Measurements from ENCODE around the gene DRICH1. TPM values are rescaled to one million over a fixed set of nuclear protein-coding genes. Genes with fewer than 3 reads are reported as not detected.
"Not testable (repeated sequence)": the region's sequence is repeated elsewhere in the genome, so short reads cannot be mapped to it uniquely, and the experiment has no call there.

Gene DRICH1
- total RNA-seq, 4 donors from 2014 or later, result 0.33 TPM; not detected in 3

DNA sequence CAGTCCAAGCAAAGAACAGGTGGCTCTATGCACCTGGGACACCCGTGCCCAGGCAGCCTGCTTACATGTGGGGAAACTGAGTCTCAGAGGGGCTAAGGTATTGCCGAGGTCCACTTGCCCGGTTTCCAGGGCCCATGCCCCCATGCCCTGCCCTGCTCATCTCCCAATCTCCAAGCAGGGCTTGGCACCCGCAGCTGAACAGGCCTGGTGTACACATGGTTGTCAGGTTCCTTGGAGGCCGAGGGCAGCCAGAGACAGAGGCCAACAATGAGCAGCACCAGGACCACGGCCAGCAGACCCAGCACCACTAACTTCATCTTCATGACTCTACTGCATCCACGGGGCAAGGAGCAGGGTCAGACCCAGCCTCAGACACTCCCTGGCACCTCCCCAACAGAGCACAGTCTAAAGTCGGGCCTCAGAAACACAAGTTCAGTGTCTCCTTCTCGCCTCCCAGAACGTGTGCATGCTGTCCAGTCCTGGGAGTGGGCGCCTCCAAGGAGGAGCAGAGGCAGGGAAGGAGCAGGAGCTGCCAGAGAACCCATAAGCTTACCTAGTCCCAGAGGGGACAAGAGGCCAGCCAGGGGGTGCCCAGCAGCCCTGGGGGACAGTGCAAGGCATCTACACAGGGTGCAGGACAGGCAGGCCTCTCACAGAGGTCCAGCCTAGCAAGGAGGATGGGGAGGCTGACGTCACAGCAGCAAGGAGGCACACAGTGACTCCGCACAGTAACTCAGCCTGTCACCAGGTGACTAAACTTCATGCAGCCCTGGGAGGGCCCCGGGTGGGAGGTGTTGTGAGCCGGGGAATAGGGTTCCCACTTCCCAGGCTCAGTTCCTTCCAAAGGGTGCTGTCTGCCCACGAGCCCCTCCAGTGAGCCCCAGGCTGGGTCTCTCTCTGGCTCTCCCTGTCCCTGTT lies 38.5 kb upstream of the DRICH1 start:
- no peaks in the 10 kb centered on the region for H3K4me1 ChIP-seq
- peaks cover 0 to 24% (median 3%) of the 10 kb centered on the region in 4 donors for H3K36me3 ChIP-seq
- H3K27me3 ChIP-seq, result no peaks in the 10 kb centered on the region
- WGBS, result 77% methylated on average over 15 of the region's 16 CpGs
- H3K27ac ChIP-seq (replicated peaks in 1 of 4), result no peak overlapping the region
- H3K4me3 ChIP-seq, result no peak overlapping the region
- DNase-seq (ENCODE audit: extremely low spot score), result no peak
- no peak for TF ChIP-seq POLR2A (IDR thresholded peaks at IDR 0.05; ENCODE audit: low read depth)
- TF ChIP-seq, protein P1, sequence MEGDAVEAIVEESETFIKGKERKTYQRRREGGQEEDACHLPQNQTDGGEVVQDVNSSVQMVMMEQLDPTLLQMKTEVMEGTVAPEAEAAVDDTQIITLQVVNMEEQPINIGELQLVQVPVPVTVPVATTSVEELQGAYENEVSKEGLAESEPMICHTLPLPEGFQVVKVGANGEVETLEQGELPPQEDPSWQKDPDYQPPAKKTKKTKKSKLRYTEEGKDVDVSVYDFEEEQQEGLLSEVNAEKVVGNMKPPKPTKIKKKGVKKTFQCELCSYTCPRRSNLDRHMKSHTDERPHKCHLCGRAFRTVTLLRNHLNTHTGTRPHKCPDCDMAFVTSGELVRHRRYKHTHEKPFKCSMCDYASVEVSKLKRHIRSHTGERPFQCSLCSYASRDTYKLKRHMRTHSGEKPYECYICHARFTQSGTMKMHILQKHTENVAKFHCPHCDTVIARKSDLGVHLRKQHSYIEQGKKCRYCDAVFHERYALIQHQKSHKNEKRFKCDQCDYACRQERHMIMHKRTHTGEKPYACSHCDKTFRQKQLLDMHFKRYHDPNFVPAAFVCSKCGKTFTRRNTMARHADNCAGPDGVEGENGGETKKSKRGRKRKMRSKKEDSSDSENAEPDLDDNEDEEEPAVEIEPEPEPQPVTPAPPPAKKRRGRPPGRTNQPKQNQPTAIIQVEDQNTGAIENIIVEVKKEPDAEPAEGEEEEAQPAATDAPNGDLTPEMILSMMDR (IDR thresholded peaks at IDR 0.05), result no peak
- TF ChIP-seq POLR2AphosphoS5 (IDR thresholded peaks at IDR 0.05), result no peak
- no peaks in the 10 kb centered on the region for H3K9me3 ChIP-seq
- intact Hi-C loops (cut with DNase I), result no loop called here

DNA sequence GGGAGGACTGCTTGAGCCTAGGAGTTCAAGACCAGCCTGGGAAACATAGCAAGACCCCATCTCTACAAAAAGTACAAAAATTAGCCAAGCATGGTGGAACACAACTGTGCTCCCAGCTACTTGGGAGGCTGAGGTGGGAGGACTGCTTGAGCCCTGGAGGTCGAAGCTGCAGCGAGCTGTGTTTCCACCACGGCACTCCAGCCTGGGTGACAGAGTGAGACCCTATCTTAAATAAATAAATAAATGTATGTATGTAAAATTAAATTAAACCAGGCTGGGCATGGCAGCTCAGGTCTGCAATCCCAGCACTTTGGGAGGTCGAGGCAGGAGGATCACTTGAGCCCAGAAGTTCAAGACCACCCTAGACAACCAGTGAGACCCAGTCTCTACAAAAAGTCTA lies 28.3 kb upstream of the DRICH1 start:
- 97% methylated on average over 4 of the region's 4 CpGs for WGBS
- DNase-seq (ENCODE audit: extremely low spot score); H3K27me3 ChIP-seq; H3K4me1 ChIP-seq; intact Hi-C loops (cut with DNase I); H3K4me3 ChIP-seq; H3K9me3 ChIP-seq; H3K27ac ChIP-seq (replicated peaks in 1 of 4): not testable (repeated sequence)
- peaks cover 13 to 64% (median 42%) of the 10 kb centered on the region in 4 donors for H3K36me3 ChIP-seq

DNA sequence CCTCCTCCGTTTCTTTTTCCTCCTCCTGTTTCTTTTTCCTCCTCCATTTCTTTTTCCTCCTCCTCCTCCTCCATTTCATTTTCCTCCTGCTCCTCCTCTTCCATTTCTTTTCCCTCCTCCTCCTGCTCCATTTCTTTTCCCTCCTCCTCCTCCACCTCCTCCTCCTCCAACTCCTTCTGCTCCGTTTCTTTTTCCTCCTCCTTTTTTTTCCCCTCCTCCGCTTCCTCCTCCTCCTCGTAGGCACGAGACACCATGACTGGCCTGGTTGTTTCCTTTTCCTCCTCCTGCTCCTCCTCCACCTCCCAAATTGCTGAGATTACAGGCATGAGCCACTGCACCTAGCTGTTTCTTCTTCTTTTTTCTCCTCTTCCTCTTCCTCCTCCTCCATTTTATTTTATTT lies 25.6 kb upstream of the DRICH1 start:
- Histone ChIP-seq H3K4me1 (no peaks in the 10 kb centered on the region), H3K36me3 (peaks cover 10 to 67% (median 49%) of the 10 kb centered on the region in 4 donors), H3K4me3 (no peak overlapping the region), H3K9me3 (no peaks in the 10 kb centered on the region), H3K27ac (replicated peaks in 1 of 4) (no peak overlapping the region), H3K27me3 (no peaks in the 10 kb centered on the region)
- no peak for DNase-seq (ENCODE audit: extremely low spot score)
- TF ChIP-seq, protein P1 (IDR thresholded peaks at IDR 0.05), result no peak
- TF ChIP-seq POLR2AphosphoS5 (IDR thresholded peaks at IDR 0.05) (no peak), EP300 (IDR thresholded peaks at IDR 0.05) (no peak), POLR2A (IDR thresholded peaks at IDR 0.05; ENCODE audit: low read depth) (no peak)
- 82% methylated on average over 5 of the region's 5 CpGs for WGBS
- intact Hi-C loops (cut with DNase I), result no loop called here

DNA sequence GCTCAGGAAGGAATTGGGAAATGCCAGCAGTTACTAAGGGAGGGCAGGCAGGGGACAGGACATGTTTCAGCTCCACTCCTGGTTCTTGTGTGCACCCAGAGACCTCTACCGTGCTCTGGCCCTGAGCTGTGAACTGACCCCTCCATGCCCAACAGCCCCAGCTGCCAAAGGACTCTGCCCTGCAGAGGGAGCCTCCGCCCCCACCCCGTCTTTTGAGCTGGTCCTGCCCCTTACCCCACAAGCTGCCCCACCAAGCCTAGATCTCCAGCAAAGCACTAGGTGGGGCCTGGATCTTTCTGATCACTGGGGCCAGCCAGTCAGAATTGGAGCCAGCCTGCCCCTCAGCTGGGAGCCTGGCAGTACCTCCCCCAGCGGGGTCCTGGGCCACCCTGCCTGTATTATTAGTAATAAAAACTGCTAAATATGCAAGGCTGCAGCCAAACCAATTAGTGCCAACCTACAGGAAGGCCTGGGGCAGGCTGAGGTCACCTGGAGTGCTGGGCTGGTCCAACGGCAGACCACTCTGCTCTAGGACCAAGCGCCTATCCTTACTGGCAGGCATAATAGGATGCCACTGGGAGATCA lies 23.9 kb upstream of the DRICH1 start:
- no peak for DNase-seq (ENCODE audit: extremely low spot score)
- intact Hi-C loops (cut with DNase I), result no loop called here
- WGBS, result 98% methylated on average over 4 of the region's 6 CpGs
- no peaks in the 10 kb centered on the region for H3K27me3 ChIP-seq
- no peaks in the 10 kb centered on the region for H3K9me3 ChIP-seq
- no peak overlapping the region for H3K4me3 ChIP-seq
- peaks cover 14 to 69% (median 43%) of the 10 kb centered on the region in 4 donors for H3K36me3 ChIP-seq
- TF ChIP-seq POLR2AphosphoS5 (IDR thresholded peaks at IDR 0.05) (no peak), EP300 (IDR thresholded peaks at IDR 0.05) (no peak), POLR2A (IDR thresholded peaks at IDR 0.05; ENCODE audit: low read depth) (no peak)
- TF ChIP-seq, protein P1 (IDR thresholded peaks at IDR 0.05), result no peak
- H3K27ac ChIP-seq (replicated peaks in 1 of 4), result no peak overlapping the region
- H3K4me1 ChIP-seq, result no peaks in the 10 kb centered on the region

DNA sequence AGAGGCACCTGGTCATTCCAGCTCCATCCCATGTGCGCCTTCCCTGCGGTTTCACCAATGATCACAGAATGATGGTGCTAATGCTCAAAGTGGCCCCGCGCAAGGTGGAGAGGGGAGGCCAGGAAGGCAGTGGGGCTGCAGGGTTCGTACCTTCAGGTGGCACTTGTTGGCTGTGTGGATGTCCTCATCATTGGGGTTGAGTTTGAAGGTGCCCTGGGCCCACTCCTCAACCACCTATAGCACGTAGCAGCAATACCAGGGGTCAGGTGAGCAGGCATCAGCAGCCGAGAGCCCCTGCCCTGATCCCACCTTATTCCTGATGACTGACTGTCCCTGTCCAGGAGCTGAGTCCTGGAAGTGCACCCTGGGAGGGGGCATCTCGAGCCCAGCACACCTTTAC lies 20.6 kb upstream of the DRICH1 start:
- 96% methylated on average over 6 of the region's 8 CpGs for WGBS
- no peak for DNase-seq (ENCODE audit: extremely low spot score)
- intact Hi-C loops (cut with DNase I), result no loop called here

More for the DNA sequence above, 20.6 kb upstream of the DRICH1 start:
- H3K4me1 ChIP-seq, result no peaks in the 10 kb centered on the region
- no peak overlapping the region for H3K4me3 ChIP-seq
- no peaks in the 10 kb centered on the region for H3K9me3 ChIP-seq
- no peaks in the 10 kb centered on the region for H3K27me3 ChIP-seq
- peaks cover 4 to 44% (median 26%) of the 10 kb centered on the region in 4 donors for H3K36me3 ChIP-seq
- no peak overlapping the region for H3K27ac ChIP-seq (replicated peaks in 1 of 4)
- TF ChIP-seq, protein P1 (IDR thresholded peaks at IDR 0.05), result no peak
- TF ChIP-seq POLR2AphosphoS5 (IDR thresholded peaks at IDR 0.05), result no peak
- no peak for TF ChIP-seq POLR2A (IDR thresholded peaks at IDR 0.05; ENCODE audit: low read depth)
- no peak for TF ChIP-seq EP300 (IDR thresholded peaks at IDR 0.05)
